GM21526 (cell line): Measurements from ENCODE around the gene GRHL1.

ENCODE experiments used
- ATAC-seq: cut with Tn5 transposase; IDR thresholded peaks from one replicate; pipeline ENCODE4 v1.9.1; 2021; ENCODE audit warnings: moderate library complexity; ENCODE audit not compliant: unreplicated experiment, low FRiP score

Gene GRHL1

GRCh38 chr2:10036095-10036884 lies 84.8 kb downstream of the GRHL1 start:
- no peak for ATAC-seq

- no peak for ATAC-seq
These were observed 86.6 kb downstream of the GRHL1 start for GRCh38 chr2:10038123-10038522.

GRCh38 chr2:10038716-10039115 lies 87.2 kb downstream of the GRHL1 start:
- no peak for ATAC-seq

- no peak for ATAC-seq
These were observed 88.3 kb downstream of the GRHL1 start for GRCh38 chr2:10039658-10040410.

- no peak for ATAC-seq
These were observed 90.2 kb downstream of the GRHL1 start for GRCh38 chr2:10041711-10042110.

- no peak for ATAC-seq
These were observed 91.0 kb downstream of the GRHL1 start for GRCh38 chr2:10042301-10043161.

GRCh38 chr2:10043256-10043905 lies 91.9 kb downstream of the GRHL1 start, which contains the start of gene KLF11:
Gene KLF11, plus strand, starts transcription at chr2:10043550. Its CDS starts 167 bp downstream, at chr2:10043717.
- peak; percentile 48 for ATAC-seq

GRCh38 chr2:10043906-10044601 lies 92.6 kb downstream of the GRHL1 start:
- peak; percentile 29 for ATAC-seq

GRCh38 chr2:10045561-10046355 lies 94.3 kb downstream of the GRHL1 start:
- no peak for ATAC-seq

- no peak for ATAC-seq
These were observed 95.4 kb downstream of the GRHL1 start for GRCh38 chr2:10046931-10047330.

GRCh38 chr2:10047616-10048500 lies 96.4 kb downstream of the GRHL1 start:
- no peak for ATAC-seq

GRCh38 chr2:10048501-10049171 lies 97.1 kb downstream of the GRHL1 start:
- ATAC-seq = no peak
